GM06990 (cell line): ENCODE data around the gene NLK.

ENCODE experiments used
- DNase-seq: peaks from one replicate; pipeline ENCODE4 v3.0.0-alpha.2; 2011; ENCODE audit not compliant: insufficient read length; ENCODE audit errors: extremely low read depth
- H3K27me3 ChIP-seq: replicated peaks from 2 replicates; pipeline ENCODE4 v1.6.0; 2011; ENCODE audit warnings: low read length; ENCODE audit not compliant: control insufficient read depth, insufficient read depth
- H3K36me3 ChIP-seq: 2 replicates; pipeline ENCODE4 v1.5.1; 2011; ENCODE audit warnings: low read length; ENCODE audit not compliant: control insufficient read depth, insufficient read depth
- H3K4me3 ChIP-seq: replicated peaks from 2 replicates; pipeline ENCODE4 v1.5.1; 2011; ENCODE audit warnings: low read depth, mild to moderate bottlenecking, control low read depth, low read length
- TF ChIP-seq, protein P1 (sequence below): IDR thresholded peaks from 2 replicates; pipeline ENCODE4 v1.5.1; 2011; ENCODE audit warnings: low read length, control low read depth, mild to moderate bottlenecking, inconsistent platforms; ENCODE audit not compliant: insufficient read depth, poor library complexity, severe bottlenecking

The NLK gene

DNA sequence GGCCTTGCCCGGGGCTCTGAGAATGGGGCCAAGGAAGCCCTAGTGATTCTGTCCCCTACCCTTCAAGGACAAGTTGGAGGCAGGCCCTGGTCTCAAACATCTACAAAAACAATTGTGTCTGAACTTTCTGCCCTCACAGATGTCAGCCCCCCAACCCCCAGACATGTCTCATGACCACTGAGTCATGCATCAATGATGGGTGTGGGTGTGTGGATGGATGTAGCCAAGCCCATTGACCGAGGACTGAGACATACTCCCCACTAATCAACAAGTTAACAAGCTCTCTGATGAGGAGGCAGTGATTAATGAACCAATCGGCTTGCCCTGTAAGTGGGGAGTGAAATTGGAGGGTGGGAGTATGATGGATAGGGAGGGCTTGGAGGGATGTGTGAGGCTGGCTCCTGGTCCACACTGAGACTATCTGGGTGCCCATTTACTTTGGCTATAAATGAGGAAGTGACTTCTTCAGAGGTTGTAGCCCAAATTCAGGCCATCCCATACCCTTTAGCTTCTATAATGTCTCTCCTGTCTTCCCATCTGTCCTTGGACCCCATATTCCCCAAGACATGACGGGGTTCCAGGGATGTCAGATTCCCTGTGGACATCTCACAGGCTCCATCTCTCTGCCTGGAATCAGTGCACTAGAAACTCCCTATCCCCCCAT, 179.4 kb downstream of the NLK start:
- TF ChIP-seq, protein P1, sequence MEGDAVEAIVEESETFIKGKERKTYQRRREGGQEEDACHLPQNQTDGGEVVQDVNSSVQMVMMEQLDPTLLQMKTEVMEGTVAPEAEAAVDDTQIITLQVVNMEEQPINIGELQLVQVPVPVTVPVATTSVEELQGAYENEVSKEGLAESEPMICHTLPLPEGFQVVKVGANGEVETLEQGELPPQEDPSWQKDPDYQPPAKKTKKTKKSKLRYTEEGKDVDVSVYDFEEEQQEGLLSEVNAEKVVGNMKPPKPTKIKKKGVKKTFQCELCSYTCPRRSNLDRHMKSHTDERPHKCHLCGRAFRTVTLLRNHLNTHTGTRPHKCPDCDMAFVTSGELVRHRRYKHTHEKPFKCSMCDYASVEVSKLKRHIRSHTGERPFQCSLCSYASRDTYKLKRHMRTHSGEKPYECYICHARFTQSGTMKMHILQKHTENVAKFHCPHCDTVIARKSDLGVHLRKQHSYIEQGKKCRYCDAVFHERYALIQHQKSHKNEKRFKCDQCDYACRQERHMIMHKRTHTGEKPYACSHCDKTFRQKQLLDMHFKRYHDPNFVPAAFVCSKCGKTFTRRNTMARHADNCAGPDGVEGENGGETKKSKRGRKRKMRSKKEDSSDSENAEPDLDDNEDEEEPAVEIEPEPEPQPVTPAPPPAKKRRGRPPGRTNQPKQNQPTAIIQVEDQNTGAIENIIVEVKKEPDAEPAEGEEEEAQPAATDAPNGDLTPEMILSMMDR: no peak
- no peaks in the 10 kb centered on the region for H3K27me3 ChIP-seq
- no peaks in the 10 kb centered on the region for H3K36me3 ChIP-seq
- no peak overlapping the region for H3K4me3 ChIP-seq
- DNase-seq: no peak

DNA sequence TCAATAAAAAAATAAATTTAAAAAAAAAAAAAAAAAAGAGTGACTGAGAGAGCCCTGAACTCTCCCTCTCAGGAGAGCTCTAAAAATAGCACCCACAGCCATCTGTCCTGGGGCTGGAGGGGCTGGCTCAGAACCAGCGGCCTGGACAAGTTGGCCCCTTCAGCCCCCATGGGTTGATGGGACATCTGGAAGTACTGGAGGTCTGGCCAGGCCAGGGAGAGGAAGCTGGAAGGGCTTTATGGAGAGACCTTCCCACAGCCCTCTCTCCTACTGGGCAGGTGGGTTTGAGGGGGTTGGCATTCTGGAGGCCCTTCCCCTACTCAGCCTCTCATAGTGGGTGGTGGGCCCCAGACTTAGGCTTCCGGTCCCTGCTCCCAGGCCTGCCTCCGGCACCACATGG, 182.8 kb downstream of the NLK start:
- H3K27me3 ChIP-seq: no peaks in the 10 kb centered on the region; the same call in none of the 2 replicates
- no peak overlapping the region for H3K4me3 ChIP-seq
- DNase-seq: no peak
- TF ChIP-seq, protein P1: no peak
- H3K36me3 ChIP-seq: no peaks in the 10 kb centered on the region

DNA sequence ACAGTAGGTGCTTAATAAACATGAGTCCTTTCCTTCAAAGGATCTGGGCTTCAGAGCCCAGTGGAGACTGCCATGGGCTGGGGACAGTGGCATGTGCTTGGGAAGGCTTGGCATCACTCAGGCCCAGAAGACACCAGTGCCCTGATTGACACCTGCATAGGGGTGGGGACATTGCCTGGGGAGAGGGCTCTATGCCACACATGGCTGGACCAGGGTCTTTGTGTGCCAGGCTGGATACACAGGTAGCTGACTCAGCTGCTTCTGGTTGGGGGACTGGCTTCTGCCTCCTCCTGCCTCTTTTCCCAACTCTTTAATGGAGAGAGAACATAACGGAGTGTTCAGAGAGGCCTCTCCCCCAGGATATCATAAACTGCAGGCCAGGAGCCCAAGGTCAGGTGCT, 183.4 kb downstream of the NLK start:
- H3K36me3 ChIP-seq: no peaks in the 10 kb centered on the region
- no peaks in the 10 kb centered on the region; the same call in none of the 2 replicates for H3K27me3 ChIP-seq
- no peak overlapping the region for H3K4me3 ChIP-seq
- TF ChIP-seq, protein P1: no peak
- DNase-seq: no peak

DNA sequence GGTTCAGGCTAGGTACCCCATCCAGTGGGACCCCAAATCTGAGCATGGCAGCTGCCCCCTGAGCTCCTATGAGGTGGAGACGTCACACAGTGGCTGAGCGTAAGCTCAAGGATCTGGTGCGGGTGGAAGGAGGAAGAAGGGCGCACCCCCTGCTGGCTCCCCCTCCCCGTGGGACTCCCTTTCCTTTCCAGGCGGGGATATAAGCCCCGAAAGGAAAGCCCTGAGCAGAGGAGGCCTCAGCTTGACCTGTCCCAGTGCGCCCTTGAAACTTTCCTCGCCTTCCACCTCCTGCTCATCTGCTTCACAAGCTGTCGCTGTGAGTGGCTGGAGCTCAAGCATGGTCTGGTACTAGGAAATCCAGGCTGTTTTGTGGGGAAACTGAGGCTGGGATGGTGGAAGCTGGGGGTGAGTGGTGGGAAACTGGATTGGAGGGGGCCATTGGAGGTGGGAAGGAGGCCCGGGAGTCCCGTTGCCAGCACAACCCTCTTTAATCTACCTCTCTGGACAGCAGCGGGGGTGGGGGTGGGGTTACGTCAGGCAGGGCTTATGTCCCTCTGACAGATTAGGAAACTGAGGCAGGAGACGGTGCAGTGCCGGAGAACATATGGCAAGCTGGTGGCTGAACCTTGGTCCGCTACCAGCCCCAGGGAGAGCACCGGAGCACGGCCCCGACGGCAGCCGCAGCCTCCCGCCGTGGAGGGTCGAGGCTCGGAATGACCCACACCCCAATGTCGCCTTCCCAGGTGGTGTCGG, 184.3 kb downstream of the NLK start:
- TF ChIP-seq, protein P1: no peak
- Histone ChIP-seq H3K4me3 (no peak overlapping the region), H3K27me3 (no peaks in the 10 kb centered on the region; the same call in none of the 2 replicates), H3K36me3 (no peaks in the 10 kb centered on the region)
- no peak for DNase-seq

DNA sequence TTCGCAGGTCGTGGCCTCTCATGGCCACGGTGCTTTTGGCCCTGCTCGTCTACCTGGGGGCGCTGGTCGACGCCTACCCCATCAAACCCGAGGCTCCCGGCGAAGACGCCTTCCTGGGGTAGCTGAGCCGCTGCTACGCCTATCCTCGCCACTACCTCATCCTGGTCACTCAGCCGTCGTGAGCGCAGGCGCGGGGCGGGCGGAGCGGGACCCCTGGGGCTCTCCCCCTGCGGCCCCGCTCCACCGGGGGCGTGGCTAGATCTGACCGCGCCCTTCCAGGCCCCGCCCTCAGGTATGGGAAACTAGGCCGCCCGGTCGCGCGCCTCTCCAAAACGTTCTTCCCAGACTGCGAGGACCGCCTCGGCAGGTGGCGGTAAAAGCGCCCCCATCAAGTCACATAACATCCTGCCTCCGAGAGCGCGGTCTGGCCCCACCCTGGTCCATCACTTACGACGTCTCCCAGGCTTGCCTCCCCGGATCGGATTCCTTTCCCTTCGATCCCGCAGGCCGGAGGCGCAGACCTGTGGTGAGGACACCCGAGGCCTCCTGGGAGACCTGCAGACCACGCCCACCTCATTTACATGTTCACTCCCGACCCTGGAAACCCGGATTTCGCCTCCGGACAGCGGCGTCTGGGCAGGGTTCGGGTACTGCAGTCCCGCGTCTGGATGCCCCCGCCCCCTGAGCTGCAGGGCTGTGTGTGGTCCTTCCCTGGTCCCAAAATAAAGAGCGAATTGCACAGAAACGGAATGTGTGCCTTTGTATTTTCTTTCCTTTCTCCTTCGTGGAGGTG, 185.0 kb downstream of the NLK start:
- TF ChIP-seq, protein P1: no peak
- DNase-seq: peak; percentile 31
- Histone ChIP-seq H3K27me3 (no peaks in the 10 kb centered on the region; the same call in none of the 2 replicates), H3K4me3 (peak overlapping the region; percentile 27), H3K36me3 (no peaks in the 10 kb centered on the region)
